NCI-H82 (cell line): Measurements from ENCODE around the gene WASF3.
A peak's percentile ranks its signal among the peaks of the same experiment; 100 is the strongest.

ENCODE experiments used
- DNase-seq: peaks from one replicate; lab custom pipeline; 2025; lab: John Stamatoyannopoulos, UW

Gene WASF3

DNA sequence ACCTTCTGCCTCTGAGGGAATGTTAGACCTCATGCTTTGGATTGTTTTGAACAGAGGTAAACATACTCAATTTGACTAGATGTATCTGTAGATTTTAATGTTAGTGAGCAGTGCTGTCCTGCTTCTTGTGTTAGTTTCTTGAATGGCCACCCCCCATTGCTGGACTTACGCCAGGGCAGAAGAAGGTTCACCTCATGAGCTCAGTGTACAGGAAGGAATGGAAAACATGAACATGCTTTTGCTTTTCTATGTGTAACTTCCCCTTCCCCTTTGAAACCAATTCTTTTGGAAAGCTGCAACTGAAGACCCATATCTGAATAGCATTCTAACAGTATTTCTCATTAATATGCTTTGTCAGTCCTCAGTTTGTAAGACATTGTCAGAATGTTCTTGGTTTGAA lies 32.3 kb downstream of the WASF3 start:
- DNase-seq = no peak

DNA sequence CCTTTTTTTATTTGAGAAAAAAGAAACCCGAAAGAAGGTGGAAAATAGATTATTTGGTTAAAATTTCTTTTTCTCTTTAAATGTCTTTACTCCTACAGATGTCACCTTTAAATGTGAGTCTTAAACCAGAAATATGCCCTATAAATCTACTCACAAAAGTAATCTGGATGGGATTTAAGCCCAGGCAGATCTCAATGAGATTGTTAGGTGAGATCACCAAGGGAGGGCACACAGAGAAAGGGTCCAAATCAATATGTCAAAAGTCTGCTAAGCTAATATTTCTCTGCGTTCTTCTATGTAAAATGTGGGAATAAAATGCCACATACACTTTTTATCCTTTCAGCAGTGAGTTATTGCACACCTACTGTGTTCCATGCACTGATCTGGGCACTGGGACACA lies 32.9 kb downstream of the WASF3 start:
- DNase-seq = no peak

DNA sequence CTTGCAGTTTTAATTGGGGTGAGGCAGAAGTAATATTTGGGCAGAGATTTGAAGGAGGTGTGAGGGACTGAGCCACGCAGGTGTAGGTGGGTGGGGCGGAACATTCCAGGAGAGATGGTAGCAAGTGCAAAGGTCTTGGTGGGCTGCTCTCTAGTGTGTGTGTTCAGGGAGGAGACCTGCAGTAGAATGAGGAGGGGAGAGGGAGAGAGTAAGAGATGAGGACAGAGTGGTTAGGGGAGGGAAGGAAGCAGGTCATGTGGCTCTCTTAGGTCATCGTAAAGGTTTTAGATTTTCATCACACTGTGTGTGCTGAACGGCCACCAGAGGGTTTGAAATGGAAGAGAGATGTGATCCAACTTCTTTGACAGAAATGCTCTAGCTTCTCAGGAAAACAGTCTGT lies 33.5 kb downstream of the WASF3 start:
- no peak for DNase-seq

DNA sequence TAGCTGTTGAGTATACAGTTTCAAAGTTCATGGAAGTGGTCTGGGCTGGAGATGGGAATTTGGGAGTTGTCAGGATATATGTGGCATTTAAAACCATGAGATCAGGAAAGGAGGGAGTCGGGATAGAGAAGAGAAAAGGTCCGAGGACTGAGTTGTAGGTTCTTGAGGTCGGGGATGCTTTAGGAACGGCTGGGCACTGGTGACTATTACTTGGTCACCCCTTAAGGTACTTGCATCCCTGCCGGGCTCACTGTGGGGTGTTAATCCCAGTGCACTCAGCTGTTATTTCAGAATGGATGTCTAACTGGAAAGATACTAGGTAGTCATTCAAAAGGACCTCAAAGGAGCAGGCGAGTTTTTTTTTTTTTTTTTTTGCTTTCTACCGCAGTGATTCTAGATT lies 34.2 kb downstream of the WASF3 start:
- no peak for DNase-seq

DNA sequence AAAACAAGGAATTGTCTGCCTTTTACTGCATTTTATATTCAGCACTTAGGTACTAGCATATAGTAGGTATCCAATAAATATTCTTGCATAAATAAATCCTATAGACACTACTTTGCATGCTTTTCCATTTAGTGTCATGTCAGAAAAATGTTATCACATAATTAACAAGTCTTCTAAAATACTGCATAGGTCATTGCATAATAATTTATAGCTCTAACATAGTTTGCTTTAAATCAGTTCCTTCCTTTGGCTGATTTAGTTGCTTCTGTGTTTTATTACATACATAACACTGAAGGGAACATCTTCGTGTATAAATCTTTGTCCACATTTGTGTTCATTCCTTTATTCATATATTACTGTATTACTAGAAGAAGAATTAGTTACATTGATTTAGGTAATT lies 36.2 kb downstream of the WASF3 start:
- no peak for DNase-seq

DNA sequence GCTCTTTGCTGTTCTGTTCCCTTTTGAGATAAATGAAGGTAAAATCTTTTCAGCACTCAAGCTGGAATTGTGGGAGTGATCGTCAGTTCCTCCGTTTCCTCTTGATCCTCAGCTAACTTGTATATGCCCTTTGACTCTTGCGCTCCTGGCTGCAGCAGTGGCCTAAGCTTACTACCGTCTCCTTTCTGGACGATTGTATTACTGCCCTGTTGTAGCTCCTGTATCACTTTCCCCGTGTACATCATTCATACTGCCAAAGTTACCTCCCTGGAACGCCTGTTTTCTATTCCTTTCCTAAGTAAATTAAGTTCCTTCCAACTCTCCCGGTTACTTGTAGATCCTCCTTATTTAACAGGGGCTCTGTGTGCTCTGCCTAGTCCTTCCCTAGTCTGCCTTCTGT lies 36.9 kb downstream of the WASF3 start:
- DNase-seq = no peak

DNA sequence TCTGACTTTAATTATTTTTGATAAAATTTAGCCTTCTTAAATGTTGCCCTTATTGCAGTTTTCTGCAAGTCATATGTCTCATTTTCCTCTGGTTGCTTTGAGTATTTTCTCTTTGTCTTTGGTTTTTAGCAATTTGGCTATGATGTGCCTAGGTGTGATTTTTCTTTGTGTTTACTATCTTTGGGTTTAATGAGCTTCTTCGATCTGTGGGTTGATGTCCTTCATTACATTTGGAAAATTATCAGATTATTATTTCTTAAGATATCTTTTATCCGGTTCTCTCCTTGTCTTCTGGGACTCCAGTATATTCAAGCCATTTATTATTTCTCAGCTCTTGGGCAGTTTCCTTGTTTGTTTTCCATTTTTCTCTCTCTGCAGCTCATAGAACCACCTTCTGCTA lies 39.0 kb downstream of the WASF3 start:
- no peak for DNase-seq

DNA sequence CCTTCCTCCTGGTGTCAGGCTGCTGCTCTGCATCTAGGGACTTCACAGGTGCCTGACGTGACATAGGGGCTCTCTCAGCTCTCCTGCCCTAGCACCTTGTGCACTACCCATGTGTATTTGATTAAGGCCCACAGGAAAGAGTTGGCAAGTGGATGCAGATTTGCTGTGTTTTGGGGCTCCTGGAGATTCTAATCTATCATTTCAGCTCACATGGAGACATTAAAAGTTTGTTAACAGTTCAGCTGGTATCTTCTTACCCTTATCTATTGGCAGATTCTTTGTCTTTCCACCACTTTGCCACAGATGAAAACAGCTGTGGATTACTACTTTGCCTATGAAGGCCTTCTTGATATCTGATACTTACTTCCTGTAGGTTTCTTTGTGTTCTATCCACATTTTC lies 41.9 kb downstream of the WASF3 start:
- peak; percentile 40 for DNase-seq

DNA sequence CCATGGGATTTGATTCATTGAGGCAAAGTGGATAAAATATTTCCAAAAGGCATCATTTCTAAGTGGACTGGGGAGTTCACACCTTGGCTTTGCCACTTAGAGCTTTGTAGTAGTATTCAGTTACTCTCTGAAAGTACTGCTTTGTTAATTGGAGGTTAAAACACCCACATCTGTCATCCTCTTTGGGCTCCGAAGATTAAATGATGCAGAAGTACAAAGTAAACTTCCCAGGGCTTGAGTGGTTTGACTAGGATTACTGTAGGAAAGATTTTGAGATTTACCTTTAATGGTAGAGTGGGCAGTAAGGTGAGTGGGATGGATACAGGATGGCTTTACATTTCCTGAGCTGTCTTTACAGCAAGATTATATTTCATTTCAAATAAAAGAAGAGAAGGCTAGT lies 42.4 kb downstream of the WASF3 start:
- peak; percentile 77 for DNase-seq

DNA sequence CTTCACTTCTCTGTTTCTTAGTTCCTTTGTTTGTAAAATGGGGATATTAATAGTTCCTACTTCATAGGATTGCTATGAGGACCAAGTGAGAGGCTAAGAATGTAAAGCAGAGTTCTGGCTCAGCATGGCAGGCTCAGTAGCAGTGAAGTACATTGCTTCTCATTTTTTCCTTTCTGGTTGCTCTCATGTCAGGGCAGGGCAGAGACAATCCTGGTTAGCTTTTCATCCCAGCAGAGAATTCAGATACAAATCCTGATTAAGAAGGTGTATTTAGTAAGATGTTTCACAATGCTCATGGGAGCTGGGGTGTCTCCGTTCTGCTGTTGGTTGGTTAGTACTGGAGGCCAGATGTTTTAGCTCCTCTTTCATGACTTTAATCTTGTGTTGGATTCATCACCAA lies 42.9 kb downstream of the WASF3 start:
- DNase-seq = peak; percentile 66

DNA sequence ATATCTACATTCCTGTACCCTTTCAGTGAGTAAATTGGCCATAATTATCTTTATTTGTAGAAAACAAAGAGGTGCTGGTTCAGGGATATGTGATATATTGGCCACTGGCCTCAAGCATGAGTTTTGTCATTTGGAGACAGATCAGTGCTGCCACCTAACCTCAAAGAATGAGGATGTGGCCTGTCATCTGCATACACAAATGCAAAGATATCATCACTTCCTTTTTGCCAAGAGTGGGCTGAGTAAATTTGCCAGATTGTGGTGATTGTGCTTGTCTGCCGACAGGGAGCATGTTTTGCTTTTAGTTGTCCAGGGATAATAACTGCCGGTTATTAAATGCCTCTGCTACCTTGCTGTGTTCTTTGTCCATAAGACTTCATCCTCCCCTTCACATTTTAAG lies 44.2 kb downstream of the WASF3 start:
- peak; percentile 27 for DNase-seq

DNA sequence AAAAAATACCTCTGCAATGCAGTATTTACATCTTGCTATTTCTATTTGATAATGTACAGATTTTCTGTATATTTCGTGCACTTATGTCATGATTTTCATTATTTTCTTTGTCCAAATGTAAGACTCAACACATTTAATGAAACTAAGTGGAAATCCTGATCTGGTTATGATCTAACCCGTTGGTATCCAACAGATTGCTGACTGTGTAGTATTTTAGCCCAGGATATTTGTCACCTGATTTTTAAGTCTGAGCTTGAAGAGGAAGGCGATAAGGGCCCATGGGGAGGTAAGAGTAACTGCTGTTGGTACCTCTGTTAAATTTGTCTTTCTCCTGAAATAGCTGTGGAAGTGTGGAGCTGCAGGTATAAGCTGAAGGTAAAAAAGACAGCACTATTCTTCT lies 45.3 kb downstream of the WASF3 start:
- DNase-seq = no peak

DNA sequence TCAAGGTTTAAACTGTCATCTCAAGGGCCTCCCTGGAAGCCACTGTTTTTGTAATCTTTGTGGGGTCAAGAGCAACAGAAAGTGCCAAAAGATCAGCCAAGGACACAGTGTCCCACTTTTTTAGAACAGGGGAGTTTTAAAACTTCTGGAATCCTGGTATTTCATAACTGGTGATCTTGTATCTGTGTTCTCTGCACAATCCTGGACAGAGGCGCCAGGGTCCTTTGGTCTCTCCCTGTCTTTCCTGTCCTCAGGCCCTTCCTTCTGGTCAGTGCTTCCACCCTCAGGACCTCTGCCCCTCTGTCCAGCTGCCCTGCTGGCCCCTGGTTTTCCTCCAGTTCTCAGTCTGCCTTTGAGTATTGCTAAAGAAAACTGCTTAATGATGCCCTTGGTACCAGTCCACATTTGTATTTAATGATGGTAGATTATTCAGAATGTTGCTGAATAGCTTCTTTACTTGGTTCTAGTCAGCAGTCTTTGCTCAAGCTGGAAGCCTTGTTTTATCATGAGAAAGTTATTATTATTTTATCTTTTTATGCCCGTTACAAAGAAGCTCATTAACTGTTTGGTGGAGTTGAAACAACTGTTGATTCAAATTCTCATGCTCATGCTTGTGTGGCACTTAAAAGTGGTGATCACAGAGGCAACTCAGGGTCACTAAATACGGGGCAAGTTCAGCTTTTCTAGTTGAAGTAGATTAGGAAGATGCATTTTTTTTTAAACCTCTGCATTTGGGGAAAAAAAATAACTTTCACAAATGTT lies 47.5 kb downstream of the WASF3 start:
- DNase-seq = no peak

DNA sequence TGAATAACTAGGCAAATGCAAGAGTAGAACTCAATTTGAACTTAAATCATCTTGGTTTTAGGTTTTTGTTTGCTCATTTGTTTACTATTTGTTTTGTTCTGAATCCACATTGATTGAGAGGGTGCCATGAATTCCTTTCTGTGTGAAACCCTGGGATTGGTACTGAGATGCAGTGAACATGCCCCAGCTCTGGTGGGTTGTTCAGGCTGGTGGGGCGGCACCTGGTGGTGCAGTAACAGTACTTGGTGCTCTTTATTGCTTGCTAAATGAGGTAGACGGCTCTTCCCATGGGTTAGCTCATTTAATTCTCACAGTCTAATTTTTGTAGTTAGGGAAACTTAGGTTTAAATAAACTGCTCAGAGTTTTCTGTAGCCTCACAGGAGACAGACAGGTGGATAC lies 48.4 kb downstream of the WASF3 start:
- DNase-seq = peak; percentile 52

DNA sequence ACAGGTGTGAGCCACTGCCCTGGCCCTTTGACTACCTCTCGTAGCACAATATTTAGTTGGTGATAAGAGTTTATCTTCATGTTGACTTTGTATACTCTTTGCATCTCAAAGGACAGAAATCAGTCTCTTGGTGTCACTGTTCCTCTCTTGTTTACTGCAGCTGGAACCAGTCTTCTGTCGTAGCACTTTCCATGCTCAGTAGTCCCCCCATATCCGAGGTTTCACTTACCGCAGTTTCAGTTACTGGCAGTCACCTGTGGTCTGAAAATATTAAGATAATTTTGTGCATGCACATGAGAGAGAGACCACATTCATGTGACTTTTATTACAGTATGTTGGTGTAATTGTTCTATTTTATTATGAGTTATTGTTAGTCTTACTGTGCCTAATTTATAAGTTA lies 49.1 kb downstream of the WASF3 start:
- peak; percentile 28 for DNase-seq

DNA sequence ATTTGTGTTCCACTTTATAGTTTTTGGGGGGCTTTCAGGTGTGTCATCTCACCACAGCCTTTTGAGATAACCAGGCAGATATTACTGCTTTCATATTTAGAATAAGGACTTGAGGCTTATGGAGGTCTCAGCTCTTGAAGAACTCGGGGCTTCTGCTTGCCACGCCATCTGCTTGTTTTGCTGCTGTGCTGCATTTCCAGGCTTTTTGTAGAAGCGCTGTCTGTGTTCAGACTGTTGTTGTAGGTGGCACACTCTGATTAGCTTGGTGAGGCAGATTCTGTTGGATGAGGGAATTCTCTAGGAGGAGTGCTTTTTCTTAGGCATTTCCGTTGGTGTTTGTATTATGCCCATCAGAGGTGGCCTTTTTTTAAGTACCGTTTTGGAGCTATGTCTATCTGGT lies 57.2 kb downstream of the WASF3 start:
- peak; percentile 45 for DNase-seq

DNA sequence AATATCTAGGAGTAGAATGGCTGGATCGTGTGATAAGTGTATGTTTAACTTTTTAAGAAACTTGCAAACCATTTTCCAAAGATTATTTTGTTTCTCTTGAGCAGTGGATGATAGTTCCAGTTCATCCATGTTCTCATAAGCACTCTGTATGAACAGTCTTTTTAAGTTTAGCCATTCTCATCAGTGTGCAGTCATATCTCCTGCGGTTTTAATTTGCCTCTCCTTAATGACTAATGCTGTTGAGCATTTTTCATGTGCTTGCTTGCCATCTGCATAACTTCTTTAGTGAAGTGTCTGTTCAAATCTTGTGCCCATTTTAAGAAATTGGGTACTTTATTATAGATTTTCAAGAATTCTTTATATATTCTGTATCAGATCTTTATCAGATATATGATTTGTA lies 58.6 kb downstream of the WASF3 start:
- DNase-seq = no peak

DNA sequence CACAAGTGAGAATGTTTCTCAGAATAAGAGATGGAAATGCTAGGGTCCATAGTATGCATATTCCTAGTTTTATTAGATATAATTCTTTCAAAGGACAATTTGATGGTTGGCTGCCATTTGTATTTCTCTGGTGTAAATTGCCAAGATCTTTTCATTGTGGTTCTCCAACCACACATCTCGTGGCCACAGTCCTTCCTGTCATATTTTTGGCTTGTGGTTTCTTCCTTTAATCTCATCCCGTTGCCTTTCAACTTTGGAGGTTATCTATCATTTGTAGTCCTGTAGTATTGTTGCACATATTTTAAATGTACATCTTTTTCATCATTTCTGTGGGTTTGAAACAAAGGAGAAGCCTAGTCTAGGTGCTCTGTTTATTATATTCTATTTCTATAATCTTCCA lies 61.2 kb downstream of the WASF3 start:
- no peak for DNase-seq

DNA sequence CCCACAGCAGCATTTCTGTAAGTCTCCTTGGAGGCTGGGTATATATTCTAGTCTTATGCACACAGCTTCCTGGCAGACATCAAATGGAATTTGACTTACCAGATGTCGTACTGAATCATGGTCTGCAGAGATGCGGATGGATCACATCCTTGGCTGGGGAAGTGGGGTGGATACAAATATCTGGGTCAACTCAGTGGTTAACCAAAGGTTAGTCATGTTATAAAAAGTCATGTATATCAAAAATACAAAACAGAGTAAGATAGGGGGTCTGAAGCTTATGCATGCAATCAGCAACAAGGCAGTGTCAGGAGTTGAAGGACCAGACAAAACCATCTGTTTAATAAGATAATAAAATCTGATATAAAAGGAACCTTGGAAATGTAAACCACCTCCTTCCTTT lies 61.9 kb downstream of the WASF3 start:
- no peak for DNase-seq

DNA sequence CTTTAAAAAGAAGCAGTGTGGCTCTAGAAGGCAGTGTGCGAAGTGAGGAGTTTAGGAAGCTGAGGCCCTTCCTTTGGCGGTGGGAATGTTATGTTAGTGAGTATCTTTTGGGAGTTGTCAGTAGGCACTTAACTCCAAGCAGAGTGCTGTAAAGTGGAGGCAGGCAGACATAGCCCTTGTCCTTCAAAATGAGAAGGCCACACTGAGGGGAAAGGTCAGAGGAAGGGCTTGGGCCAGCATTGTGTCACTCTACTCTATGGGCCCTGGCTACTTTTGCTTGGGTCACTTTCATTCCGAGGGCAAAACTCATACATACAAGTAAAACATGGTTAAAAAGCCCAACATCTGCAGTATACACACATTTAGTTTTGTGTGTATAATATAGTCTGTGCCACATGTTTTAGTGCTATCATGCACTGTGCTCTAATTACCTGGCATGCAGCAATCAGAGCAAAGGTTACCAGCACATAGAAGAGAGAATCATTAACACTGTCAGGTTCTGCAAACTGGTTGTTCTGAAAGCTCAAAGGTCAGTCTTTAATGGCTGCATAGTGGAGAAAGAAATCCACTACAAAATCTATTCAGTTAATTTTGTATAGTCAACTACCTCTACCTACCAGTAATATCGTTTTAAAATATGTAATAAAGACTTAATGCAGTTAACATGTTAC lies 64.4 kb downstream of the WASF3 start:
- DNase-seq = no peak

DNA sequence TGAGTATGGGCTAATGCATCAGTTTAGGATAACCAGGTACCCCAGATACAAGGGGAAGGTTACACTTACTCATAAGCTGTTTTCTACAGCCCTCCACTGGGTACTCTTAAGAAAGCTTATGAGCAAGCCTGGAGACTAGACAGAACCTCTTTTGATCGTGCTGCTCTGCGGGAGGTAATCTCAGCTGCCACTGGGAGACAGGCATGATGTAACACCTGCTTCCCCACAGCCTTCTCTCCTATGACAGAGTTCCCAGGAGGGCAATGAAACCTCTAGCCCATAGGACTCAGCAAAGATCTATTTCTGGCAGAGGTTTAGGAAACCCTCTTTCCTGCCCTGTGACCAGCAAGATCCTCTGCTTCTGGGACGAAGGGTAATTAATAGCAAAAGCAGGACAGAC lies 65.6 kb downstream of the WASF3 start:
- no peak for DNase-seq

DNA sequence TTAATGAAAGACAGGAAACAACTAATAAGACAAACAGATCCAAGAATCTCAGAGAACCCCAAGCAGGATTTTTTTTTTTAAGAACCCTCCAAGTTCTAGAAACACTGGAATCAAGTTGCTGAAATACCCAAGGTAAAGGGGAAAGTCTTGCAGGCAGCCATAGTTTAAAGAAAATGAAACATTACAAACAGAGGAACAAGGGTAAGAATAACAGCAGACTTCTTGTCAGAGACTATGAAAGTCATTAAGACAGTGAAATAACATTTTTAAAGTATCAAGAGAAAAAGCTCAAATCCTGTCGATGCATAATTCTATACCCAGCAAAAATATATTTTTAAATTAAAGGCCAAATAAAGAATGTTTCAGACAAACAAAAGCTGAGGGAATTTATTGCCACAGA lies 67.1 kb downstream of the WASF3 start:
- no peak for DNase-seq

DNA sequence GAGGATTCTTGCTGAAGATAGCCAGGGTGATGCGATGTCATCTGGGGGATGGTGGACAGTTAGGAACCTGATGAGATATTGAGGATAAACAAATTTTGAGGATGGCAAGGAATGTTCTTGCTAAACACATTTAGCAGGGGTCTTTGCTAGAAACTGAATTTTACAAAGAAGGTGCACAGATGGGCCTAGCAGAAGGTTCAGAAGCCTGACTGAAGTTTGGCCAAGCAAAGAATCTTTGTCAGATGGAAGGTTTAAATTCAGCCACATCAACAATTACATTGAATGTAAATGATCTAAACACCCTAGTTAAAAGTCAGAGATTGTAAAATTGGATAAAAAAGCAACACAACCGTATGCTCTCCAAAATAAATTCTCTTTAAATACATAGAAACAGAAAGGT lies 68.8 kb downstream of the WASF3 start:
- DNase-seq = no peak

DNA sequence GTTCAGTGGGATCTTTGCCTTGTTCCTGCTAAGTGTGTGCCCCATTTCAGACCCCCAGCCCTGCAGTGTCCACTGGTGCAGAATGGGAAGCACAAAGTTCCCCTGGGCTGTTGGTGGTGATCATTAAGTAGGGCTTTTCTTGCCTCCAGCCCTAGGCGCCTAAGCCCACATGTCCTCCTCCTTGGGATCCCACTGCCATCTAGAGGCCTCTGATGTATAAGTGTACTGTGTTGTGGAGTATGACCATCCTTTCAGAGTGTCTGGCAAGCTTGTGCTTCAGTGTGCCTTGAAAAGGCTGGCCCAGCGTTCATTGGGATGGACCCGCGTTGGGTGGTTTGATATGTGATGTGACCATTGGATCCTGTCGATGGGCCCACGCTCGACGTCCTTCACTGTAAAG lies 71.2 kb downstream of the WASF3 start:
- peak; percentile 63 for DNase-seq
